Dermis blood vessel endothelial cell (primary cell): Measurements from ENCODE around the gene ALOXE3. TPM values are rescaled to one million over a fixed set of nuclear protein-coding genes. Genes with fewer than 3 reads are reported as not detected.
"Not testable (repeated sequence)": the region's sequence is repeated elsewhere in the genome, so short reads cannot be mapped to it uniquely, and the experiment has no call there.

Experiments used
- DNase-seq: peaks from one replicate; pipeline ENCODE4 v3.0.0; 2010
- total RNA-seq: library from RNA; depleted of rRNA; stranded (reverse); fragments of >200 nt; gene quantifications from 2 replicates; pipeline ENCODE4 v1.2.3, GENCODE V29; 2014

The ALOXE3 gene
- total RNA-seq, 1 donor from 2014 or later = not detected

DNA sequence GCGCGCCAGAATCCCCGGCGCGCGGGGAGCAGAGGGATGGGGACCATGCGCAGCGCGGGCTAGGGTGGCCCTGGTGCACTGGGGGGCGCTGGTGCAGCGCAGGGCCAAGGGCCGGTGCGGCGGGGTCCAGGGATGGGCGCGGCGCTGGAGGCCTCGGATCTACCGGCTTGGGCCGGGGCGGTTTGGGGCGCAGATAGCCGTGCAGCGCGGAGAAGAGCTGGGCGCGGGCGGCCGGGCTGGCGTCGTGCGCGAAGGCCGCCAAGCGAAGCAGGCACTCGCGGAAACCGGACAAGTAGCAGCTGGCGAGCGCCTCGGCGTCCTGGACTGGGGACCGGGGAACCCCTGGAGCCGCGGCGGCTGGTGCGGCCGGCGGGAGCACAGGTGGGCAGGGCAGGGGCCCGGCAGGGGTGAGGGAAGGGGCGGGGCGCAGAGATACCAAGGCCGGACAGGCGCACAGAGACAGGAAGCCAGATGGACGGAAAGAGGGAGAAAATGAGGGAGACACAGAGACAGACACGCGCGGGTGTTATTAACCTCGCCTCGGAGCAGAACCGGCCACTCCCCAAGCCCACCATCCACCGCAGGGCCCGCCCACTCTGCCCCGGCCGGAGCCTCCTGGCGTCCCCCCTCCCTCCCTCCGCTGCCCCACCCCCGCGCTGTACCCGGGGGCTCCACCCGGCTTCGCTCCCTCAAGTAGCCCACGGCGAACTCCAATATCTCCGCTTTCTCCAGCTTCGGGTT is 3.5 kb upstream of the ALOXE3 start:
- DNase-seq = peak; percentile 75

DNA sequence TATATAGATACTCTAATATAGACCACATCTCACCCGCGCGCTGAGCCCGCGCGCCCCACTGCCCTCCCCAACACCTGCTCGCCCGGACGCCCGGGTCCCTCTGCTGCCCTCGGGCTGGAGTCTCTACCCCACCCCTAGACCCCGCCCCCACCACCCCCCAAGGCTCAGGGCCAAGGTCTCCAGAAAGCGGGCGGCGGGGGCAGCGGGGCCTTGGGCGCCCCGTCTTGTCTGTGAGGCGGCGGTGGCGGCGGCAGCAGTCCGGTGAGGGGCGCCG is 3.0 kb upstream of the ALOXE3 start:
- no peak for DNase-seq

DNA sequence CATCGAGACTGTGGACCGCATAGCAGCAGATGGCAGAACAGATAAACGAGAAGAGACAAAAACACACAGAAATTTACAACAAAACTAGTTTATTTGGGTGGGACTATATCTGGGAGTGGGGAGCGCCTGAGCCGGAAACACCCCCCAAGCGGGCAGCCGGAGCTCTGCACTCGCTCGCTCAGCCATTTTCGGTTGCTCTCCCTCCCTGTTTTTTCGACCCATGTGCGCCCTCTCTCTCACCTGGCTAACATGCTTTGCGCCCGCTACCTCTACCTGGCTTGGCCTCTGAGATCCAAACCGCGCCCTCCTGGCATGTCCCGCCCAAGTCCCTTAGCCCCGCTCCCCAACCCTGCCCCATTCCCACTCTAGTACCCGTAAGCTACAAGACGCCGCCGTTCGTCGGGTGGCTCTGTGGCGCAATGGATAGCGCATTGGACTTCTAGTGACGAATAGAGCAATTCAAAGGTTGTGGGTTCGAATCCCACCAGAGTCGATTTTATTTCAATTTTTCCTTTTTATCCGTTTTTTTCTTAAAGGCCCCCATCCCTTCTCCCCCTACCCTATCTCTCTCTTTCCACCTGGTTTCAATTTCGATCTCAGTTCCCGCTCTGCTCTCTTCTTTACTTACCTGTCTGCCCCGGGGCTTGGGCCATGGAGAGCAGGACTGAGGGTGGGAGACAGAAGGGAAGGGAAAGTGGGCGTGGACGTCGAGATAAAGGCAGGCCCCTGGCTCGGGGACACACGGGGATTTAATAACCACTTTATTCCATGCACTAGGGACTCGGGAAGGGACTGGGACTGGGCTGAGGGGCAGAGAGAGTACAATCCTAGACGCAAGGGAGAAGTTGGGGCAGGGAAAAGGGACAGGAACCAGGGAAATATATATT is 2.4 kb upstream of the ALOXE3 start:
- DNase-seq = peak; percentile 76

DNA sequence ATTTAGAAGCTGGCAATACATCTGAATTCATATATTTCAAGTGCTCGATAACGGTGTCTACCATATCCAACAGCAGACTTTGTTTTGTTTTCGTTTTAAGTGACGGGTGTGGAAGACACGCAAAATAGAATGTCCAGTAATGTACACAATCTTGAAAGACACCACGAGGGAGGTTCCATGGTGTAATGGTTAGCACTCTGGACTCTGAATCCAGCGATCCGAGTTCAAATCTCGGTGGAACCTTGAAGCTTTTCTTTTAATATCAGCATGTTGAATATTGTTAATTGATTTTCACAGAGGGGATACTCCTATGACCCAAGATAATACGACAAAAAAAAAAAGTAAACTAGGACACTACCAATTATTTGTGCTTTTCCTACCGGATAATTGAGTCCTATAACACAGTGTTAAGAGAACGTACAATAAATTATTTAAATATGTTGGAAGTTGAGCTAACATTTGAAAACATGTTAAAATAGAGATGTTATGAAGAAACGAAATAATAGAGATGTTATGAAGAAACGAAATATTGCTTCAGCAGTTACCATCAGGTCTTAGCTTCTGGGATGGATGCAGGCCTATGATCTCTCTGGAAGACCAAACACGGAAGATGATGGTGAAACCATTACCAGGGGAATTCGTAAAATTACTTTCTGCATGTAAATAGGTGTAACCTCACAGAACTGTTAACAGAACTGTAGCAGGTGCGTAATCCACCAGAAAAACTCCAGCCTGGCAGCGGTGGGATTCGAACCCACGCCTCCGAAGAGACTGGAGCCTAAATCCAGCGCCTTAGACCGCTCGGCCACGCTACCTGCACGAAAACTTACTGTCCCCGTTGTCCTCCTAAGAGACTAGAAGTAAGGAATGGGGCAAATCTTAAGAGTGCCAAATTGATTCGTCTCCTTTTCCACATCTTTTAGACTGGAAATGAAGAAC is 1.5 kb upstream of the ALOXE3 start:
- DNase-seq = peak; percentile 95

DNA sequence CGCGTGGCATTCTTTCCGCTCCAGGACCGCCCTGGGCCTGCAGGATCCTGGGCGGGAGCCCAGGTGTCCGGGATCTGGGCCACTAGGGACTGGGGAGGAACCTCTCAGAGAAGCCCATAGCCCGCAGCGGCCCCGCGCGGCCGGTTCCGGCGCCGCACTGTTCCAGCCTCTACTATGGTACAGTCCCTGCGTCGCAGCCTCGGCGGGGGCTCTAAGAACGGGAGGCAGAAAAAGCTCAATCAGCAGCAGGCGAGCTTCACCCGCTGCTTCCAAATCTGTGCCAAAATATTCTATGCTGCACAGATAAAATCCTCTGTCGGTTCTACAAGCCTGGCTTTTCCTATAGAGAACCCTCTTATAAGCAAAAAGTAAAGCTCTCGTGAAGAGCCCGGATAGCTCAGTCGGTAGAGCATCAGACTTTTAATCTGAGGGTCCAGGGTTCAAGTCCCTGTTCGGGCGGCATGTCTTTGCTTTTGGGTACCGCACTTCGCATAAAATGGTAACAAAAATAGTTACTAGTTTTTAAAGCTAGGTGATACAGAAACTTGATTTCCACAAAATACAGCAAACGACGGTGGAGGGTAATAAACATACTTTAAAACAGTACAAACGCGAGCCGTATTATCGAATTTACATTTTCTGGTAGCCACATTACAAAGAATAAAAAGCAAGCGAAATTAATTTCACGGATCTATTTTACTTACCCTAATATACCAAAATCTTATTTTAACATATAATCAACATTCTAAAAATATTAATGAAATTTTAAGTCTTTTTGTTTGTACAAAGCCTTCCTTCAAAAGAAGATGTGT is 661 bp upstream of the ALOXE3 start:
- DNase-seq = peak; percentile 79

DNA sequence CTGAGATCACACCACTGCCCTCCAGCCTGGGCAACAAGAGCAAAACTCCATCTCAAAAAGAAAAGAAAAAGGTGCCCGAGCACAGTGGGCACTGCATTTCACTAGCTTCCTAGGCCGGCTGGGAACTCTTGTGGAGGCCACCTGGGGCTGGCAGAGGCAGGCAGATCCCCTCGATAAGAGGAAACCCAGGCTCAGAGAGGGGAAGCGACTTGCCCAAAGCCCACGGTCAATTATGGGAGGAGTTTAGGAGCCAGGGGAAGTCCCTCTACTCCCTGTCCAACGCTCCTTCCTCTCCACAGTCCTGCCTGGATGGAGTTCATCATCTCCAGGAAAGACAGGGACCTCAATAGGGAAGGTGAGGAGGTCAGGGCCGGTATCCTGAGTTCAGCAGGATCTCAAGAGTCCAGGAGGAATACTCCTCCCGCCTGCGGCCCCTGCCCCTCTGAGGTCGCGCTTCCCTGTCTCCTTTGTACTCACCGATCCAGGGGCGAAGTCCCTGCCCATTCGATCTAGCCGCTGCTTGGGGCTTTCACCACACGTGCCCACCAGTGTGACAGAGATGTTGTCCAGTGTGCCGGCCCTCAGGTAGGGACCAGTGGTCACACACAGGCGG is 841 bp downstream of the ALOXE3 start:
- no peak for DNase-seq

DNA sequence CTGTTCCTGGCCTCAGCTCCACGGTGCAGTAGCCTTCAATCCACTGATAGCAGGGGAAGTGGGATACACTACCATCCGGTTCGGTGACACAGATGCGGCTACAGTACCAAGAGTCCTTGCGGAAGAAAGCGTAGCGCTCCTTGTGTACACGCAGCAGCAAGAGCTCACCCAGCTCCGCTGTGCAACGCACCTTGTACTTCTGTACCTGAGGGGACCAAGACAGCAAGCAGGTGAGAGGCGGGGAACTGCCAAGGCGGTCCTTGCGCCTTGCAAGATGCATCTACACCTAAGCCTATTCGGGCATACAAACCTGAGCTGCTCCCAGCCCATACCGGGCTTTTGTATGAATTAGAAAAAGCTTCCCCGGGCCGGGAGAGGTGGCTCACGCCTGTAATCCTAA is 1.5 kb downstream of the ALOXE3 start:
- no peak for DNase-seq

DNA sequence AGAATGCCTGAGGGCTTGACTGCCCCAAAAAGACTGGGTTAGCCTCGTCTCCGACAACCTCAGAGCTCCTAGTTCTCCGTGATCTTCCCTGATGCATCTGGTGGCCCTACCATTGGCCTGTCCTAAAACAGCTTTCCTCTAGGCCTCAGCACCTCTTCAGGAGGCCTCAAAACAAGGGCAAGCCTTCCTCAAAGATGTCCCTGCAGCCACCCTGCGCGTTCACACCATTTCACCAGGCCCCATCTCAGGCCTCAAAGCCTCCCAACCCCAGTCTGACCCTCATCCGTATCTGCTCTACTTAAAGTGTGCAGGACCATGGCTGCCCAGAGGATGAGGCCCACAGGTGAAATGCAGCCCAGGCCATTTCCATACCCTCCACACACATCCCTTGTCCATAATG is 7.4 kb downstream of the ALOXE3 start:
- DNase-seq = no peak

DNA sequence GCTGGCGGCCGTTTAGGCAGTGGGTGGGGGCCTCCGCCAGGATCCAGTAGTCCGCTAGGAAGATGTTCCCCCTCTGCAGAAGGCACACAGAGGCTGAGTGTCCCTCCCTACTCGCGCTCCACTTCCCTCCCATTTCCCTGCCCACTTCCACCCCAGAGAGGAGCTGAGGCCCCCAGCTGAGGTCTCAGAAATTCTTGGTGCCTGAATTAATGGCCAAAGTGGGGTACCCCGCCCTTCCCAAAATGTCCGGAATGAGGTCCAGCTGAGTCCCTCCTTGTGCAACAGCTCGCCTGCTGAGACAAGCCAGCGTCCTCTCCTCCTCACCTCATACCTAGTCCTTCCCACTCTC is 7.9 kb downstream of the ALOXE3 start:
- DNase-seq = no peak

DNA sequence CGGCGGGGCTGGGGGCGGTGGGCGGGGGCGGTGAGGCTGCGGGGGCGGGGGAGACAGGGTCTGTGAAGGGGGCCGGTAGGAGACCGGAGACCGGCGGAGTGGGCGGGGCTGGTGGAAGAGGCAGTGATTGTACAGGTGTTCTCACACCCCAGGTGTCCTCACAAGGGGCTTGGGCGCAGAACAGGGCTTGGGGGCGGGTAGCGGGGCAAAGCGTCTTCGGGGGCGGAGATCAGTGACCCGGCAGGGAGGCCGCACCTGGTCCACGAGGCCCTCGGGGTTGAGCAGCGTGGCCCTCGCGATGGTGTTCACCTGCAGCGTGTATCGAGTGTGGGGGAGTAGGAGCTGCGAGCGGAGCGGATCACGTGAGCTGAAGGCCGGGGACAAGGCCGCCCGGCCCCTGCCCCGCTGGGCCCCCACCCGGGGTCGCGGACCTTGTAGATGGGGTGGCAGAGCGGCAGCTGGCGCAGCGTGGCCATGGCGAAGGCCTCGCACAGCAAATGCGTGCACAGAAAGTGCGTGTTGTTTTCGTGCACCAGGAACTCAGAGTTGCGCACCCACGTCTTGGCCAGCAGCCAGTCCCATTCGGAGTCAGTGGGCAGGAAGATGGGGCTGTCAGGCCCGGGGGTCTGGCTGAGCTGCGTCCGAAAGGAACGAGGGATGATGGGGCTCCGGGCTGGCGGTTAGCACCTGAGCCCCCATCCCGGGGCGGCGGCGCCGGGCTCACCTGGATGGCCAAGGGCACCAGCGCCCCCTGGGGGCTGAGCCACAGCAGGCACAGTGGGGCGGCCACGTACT is 8.5 kb downstream of the ALOXE3 start:
- DNase-seq = peak; percentile 67

DNA sequence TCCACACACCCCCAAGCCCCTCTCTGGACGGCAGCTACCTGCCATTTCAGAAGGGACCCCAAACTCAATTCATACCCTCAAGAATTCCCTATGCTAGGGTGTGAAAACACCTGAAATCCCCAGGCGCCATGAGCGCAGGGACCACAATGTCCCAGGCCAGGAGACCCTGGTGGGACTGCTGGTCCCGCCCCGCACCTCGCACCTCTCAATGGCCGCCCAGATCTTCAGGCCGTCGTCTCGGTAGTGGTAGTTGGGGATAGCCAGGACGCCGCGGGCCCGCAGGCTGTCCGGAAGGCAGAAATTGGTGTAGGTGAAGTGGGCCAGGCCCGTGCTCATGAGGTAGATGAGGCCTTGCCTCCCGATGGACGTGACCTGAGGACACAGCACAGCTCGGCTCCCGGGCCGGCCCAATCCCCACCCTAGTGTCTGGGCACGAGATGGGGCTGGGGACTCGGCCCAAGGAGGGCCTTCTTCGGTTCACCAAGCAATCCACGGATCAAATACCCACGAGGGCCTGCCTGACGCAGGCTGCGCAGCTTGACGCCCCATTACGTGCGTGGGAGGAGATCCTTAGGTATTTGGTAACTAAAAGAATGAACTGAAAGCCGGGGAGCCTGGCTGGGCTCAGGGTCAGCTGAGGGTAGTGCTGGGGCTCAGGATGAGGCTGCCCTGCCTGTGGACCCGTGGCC is 9.2 kb downstream of the ALOXE3 start:
- no peak for DNase-seq

DNA sequence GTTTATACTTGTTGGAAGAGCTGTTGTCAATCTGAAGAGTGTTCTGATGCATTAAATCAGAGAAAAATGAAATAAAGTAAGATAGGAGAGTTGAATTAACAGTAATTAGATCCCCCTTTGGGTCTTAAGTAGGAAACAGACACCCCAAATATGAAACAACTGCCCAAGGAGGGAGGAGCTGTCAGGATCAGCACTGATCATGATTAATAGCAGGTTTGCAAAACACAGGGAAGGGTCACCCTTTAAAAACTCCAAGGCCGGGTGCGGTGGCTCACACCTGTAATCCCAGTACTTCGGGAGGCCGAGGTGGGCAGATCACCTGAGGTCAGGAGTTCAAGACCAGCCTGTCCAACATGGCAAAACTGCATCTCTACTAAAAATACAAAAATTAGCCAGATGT is 11.3 kb downstream of the ALOXE3 start:
- not testable (repeated sequence) for DNase-seq

DNA sequence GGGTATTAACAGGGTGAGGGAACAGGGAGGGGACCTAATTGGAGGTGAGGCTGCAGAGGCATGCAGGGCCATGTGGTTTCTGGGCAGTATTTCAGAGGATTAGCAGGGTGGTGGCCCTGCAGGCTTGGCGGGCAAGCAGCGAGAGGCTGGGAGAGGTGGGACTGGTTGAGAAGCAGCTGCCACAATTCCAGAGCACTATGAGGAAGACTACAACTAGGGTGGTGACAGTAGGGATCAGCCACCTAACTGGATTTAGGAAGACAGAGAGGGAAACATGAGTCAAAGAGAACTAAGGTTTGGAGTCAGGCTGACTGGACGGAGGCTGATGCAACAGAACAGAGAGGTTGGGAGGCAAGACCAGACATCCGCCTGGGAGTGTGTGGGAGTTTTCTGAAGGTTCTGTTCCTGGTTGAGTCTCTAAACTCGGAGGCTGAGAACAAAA is 12.3 kb downstream of the ALOXE3 start:
- DNase-seq = no peak

DNA sequence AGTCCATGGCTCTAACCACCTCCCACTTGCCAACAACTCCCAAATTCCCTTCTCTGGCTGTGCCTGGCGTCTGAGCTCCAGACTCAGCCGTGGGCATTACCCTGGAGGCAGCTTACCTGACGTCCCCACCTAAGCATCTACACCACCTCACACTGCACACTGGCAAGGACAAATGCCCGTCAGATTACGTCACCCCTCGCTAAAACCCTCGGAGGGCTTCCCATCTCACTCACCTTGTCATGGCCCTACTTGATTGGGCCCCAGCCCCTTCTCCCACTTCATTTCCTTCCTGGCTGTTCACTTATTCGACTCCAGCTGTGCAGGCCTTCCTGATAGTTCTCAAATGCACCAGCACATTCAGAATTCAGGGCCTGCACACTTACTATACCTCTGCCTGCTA is 13.4 kb downstream of the ALOXE3 start:
- no peak for DNase-seq

DNA sequence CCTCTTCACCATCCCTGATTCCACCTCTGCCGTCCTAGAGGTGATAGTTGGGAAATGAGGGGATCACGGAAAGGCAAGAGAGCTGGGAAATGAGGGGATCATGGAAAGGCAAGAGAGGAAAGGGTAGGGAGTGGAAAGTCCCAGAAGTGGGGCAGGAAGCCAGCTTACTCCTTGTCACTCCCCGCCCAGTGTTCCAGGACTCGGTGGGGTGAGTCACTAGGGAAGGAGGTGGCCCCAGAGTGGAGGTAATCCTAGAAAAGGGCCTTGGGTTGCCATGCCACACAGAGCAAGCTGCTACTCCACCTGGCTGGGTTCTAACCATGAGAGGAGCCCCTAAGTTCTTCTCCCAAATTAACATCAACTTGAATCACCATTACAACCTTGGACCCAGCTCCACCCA is 14.8 kb downstream of the ALOXE3 start:
- DNase-seq = peak; percentile 9

DNA sequence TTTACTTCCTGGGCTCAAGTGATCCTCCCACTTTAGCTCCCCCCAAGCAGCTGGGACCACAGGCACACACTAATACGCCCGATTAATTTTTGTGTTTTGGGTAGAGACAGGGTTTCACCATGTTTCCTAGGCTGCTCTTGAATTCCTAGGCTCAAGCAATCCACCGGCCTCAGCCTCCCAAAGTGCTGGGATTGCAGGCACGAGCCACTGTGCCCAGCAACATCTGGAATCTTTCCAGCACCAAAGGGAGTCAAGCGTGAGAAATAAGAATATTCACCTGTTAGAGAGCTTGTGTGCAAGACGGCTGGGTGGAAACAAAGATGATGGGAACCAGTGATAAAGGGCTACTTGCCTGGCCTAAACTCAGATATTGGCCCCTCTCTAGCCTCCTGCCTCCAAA is 16.6 kb downstream of the ALOXE3 start:
- no peak for DNase-seq

DNA sequence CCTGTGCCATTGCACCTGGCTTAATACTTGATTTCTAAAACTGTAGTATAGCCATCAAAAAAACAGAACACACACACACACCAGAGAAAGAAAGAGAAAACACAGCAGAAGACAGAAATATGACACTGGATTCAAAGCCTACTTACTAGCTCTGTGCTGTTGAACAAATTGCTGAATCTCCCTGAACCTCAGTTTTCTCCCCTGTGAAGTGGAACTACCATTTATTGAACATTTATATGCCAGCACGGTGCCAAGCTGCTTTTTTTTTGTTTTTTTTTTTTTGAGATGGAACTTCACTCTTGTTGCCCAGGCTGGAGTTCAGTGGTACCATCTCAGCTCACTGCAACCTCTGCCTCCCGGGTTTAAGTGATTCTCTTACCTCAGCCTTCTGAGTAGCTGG is 17.6 kb downstream of the ALOXE3 start:
- no peak for DNase-seq

DNA sequence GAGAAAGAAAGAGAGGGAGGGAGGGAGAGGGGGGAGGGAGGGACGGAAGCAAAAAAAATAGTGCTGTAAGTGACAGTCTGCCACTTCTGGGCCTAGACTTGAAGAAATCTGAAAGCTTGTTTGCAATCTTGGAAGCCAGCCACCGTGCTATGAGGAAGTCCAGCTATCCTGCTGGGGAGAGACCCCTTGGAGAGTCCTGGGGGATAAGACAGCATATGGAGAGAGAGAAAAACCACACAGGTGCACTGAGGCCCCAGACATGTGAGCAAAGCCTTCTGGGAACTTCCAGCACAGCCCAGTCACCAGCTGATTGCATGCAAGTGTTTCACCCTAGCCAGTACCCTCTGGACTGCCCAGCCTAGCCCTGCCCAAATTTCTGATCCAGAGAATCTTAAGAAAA is 18.2 kb downstream of the ALOXE3 start:
- DNase-seq = no peak

DNA sequence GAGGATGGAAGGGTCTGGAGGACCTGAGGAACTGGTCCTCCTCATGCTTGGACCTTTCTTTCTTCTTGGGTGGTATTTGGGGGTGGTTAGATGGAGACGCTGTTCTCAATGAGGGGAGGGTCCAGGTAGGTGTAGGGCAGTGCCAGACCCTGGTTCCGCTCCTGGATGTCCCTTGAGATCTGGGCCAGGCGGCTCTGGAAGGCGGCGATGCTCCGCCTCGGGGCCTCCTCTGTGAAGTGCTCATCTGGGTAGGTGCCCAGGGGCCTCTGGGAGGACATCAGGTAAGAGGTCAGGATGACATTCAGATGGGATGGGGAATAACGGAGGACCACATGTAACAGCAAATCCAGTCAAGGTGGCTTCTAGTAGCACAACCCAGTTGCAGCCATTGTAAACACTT is 21.8 kb downstream of the ALOXE3 start:
- DNase-seq = no peak

DNA sequence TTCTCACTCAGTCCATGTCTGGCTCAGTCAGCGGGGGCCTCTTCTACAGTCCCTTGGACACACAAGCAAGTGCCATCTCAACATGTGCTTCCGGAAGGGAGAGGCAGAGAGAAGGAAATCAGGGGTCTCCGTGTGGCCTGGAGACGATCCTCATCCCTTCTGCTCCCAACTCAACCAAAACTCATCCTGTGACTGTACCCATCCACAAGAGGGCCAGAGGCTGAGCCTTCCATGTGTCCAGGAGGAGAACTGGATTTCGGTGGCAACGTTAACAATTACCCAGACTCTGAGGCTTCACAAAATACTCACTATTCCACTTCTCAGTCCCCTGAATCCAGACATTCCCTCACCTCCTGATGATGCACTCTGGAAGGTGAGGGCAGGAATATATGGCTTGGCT is 23.0 kb downstream of the ALOXE3 start:
- no peak for DNase-seq
